Measurements from ENCODE around the gene OR10A3. TPM values are rescaled to one million over a fixed set of nuclear protein-coding genes. Genes with fewer than 3 reads are reported as not detected.

Gene OR10A3
- polyA plus RNA-seq, 3 donors: not detected

DNA sequence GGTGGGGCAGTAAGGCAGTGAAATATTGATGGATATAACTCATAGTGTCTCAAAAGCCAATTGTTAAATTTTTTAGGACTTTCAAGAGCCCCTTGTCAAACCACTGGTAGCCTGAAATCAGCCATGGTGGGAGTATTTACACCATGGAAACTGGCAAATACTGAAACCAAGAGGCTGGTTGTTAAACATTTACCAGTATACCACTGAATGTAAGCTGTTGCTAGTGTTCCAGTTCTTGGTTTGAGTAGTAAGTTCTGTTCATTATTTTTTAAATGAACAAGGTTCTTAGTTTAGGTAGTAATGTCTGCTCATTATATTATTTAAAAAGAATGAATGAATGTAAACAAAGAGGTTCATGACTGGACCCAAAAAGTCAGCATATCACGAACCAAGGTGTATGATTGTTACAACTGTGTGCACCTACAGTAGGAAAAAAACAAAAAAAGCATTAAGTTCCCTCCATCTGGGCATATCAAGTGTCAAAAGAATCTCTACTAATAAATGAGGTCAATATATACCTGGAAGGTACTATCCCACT, 41.1 kb upstream of the OR10A3 start:
- Histone ChIP-seq H3K79me2 (ENCODE audit: insufficient read depth, low read length) (peaks cover 5% of the 10 kb centered on the region), H3K27me3 (ENCODE audit: control insufficient read depth in 2 of 2, insufficient read depth in 2 of 2, low read length in 2 of 2) (no peaks in the 10 kb centered on the region), H2AFZ (ENCODE audit: insufficient read depth, low read depth, low read length, poor library complexity, severe bottlenecking) (no peak overlapping the region), H3K4me2 (replicated peaks; ENCODE audit: extremely low read depth, low read length, poor library complexity, severe bottlenecking) (no peak overlapping the region), H3K36me3 (replicated peaks in 1 of 2; ENCODE audit: control insufficient read depth in 1 of 2, insufficient read depth in 2 of 2, low read length in 2 of 2) (no peaks in the 10 kb centered on the region), H3K9ac (ENCODE audit: insufficient read depth, low read length, poor library complexity, severe bottlenecking) (no peak overlapping the region), H3K4me1 (ENCODE audit: control insufficient read depth in 1 of 2, insufficient read depth in 2 of 2, low read length in 2 of 2) (peaks cover 10% of the 10 kb centered on the region in 2 donors), H3K27ac (ENCODE audit: low read depth in 1 of 2, low read length in 2 of 2) (no peak overlapping the region), H3K4me3 (replicated peaks in 1 of 3; ENCODE audit: low read depth in 2 of 3, low read length in 3 of 3) (no peak overlapping the region), H3K9me3 (replicated peaks in 1 of 2; ENCODE audit: control insufficient read depth in 1 of 2, insufficient read depth in 1 of 2, low read length in 2 of 2) (no peaks in the 10 kb centered on the region), H4K20me1 (ENCODE audit: insufficient read depth, low read length) (no peaks in the 10 kb centered on the region)
- Mint-ChIP-seq H3K4me3 (no peak overlapping the region), H3K27ac (no peak overlapping the region), H3K4me1 (peaks cover 8% of the 10 kb centered on the region), H3K27me3 (ENCODE audit: low read depth in 3 of 3) (peaks cover 0 to 10% (median 4%) of the 10 kb centered on the region in 3 donors), H3K9me3 (peaks cover 0 to 2% (median 0%) of the 10 kb centered on the region in 7 donors), H3K36me3 (no peaks in the 10 kb centered on the region)
- no CpG with 5 or more reads among the region's 1 CpG for WGBS (ENCODE audit: insufficient coverage)
- no peak for DNase-seq
- TF ChIP-seq, protein P1, sequence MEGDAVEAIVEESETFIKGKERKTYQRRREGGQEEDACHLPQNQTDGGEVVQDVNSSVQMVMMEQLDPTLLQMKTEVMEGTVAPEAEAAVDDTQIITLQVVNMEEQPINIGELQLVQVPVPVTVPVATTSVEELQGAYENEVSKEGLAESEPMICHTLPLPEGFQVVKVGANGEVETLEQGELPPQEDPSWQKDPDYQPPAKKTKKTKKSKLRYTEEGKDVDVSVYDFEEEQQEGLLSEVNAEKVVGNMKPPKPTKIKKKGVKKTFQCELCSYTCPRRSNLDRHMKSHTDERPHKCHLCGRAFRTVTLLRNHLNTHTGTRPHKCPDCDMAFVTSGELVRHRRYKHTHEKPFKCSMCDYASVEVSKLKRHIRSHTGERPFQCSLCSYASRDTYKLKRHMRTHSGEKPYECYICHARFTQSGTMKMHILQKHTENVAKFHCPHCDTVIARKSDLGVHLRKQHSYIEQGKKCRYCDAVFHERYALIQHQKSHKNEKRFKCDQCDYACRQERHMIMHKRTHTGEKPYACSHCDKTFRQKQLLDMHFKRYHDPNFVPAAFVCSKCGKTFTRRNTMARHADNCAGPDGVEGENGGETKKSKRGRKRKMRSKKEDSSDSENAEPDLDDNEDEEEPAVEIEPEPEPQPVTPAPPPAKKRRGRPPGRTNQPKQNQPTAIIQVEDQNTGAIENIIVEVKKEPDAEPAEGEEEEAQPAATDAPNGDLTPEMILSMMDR (IDR thresholded peaks at IDR 0.05): no peak
- intact Hi-C loops (cut with micrococcal nuclease): loop anchor here (10.0 kb wide), 3 partner anchors 388 to 1508 kb away; partner anchors contain the start of genes RPL27A (in 1 of the 2), TRIM3 (in 1 of the 2) and TRIM66 (in 1 of the 2)

DNA sequence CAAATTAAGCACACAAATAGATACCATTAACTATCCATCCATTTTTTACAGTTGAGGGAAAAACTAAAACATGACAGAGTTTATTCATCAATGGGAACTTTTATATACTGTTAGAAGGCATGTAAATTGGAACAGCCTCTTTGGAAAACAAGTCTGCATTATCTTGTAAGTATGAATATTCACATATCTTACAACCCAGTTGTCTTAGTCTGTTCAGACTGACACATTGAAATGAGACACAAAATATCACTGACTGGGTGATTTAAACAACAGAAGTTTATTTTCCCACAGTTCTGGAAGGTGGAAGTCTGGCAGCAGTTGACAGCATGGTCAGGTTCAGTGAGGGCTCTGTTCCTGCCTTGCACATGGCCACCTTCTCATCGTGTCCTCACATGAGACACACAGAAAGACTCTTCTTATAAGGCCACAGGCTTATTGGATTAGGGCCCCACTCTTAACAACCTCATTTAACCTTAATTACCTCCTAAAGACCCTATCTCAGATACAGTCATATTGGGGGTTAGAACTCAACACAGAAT, 40.2 kb upstream of the OR10A3 start:
- H3K4me1 Mint-ChIP-seq: peaks cover 4% of the 10 kb centered on the region
- intact Hi-C loops (cut with micrococcal nuclease): loop anchor here (10.0 kb wide), 3 partner anchors 387 to 1507 kb away; partner anchors contain the start of genes RPL27A (in 1 of the 2), TRIM3 (in 1 of the 2) and TRIM66 (in 1 of the 2)
- Histone ChIP-seq H4K20me1 (ENCODE audit: insufficient read depth, low read length) (no peaks in the 10 kb centered on the region), H3K4me2 (replicated peaks; ENCODE audit: extremely low read depth, low read length, poor library complexity, severe bottlenecking) (no peak overlapping the region), H3K9ac (ENCODE audit: insufficient read depth, low read length, poor library complexity, severe bottlenecking) (no peak overlapping the region), H3K36me3 (replicated peaks in 1 of 2; ENCODE audit: control insufficient read depth in 1 of 2, insufficient read depth in 2 of 2, low read length in 2 of 2) (no peaks in the 10 kb centered on the region), H3K4me1 (ENCODE audit: control insufficient read depth in 1 of 2, insufficient read depth in 2 of 2, low read length in 2 of 2) (peaks cover 6 to 7% of the 10 kb centered on the region in 2 donors), H3K4me3 (replicated peaks in 1 of 3; ENCODE audit: low read depth in 2 of 3, low read length in 3 of 3) (no peak overlapping the region), H3K27me3 (ENCODE audit: control insufficient read depth in 2 of 2, insufficient read depth in 2 of 2, low read length in 2 of 2) (no peaks in the 10 kb centered on the region), H2AFZ (ENCODE audit: insufficient read depth, low read depth, low read length, poor library complexity, severe bottlenecking) (no peak overlapping the region), H3K9me3 (replicated peaks in 1 of 2; ENCODE audit: control insufficient read depth in 1 of 2, insufficient read depth in 1 of 2, low read length in 2 of 2) (no peaks in the 10 kb centered on the region), H3K27ac (ENCODE audit: low read depth in 1 of 2, low read length in 2 of 2) (no peak overlapping the region), H3K79me2 (ENCODE audit: insufficient read depth, low read length) (no peaks in the 10 kb centered on the region)
- H3K9me3 Mint-ChIP-seq: peaks cover 0 to 2% (median 0%) of the 10 kb centered on the region in 7 donors
- H3K27ac Mint-ChIP-seq: no peak overlapping the region
- H3K4me3 Mint-ChIP-seq: no peak overlapping the region
- no peaks in the 10 kb centered on the region for H3K36me3 Mint-ChIP-seq
- no CpG with 5 or more reads among the region's 1 CpG for WGBS (ENCODE audit: insufficient coverage)
- H3K27me3 Mint-ChIP-seq (ENCODE audit: low read depth in 3 of 3): peaks cover 1 to 10% (median 4%) of the 10 kb centered on the region in 3 donors
- TF ChIP-seq, protein P1 (IDR thresholded peaks at IDR 0.05): no peak
- no peak for DNase-seq

Data from CD14-positive monocyte (primary cell).